GM23338 (cell line): Measurements from ENCODE around the gene CNTN5.

Experiments
- POLR2AphosphoS5 ChIP-seq: IDR thresholded peaks from 2 replicates; pipeline ENCODE4 v1.6.1; 2016; ENCODE audit warnings: antibody characterized with exemption, low read depth
- TF ChIP-seq, protein P1 (sequence below), 2 experiments: fragments of 200-600 bp in 1 of 2; sonication (generic) in 1 of 2; conservative IDR thresholded peaks; 2 replicates each; pipeline versions ENCODE4 v1.5.1 to v1.6.1; 2016 to 2017; ENCODE audit warnings: antibody characterized with exemption in 2 of 2, low read depth in 2 of 2, mild to moderate bottlenecking in 2 of 2, moderate library complexity in 1 of 2

DNA sequence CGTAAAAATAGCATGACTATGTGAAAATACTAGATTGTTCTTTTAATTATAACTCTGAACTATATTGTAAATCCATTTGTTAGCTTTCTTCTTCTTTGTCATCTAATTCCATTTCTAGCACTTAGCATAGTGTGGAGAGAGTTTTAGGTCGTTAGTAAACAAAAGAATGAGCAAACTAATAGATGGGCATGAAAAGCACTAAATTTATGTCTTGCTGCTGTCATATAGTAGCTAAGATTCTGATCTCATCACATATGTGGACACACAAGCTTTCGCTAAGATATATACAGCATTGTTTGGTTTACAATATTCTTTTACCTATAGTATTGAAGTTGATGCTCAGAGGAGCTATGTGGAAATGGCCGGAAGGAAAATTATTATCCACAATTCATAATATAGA, 370.5 kb downstream of the CNTN5 start:
- TF ChIP-seq, protein P1, sequence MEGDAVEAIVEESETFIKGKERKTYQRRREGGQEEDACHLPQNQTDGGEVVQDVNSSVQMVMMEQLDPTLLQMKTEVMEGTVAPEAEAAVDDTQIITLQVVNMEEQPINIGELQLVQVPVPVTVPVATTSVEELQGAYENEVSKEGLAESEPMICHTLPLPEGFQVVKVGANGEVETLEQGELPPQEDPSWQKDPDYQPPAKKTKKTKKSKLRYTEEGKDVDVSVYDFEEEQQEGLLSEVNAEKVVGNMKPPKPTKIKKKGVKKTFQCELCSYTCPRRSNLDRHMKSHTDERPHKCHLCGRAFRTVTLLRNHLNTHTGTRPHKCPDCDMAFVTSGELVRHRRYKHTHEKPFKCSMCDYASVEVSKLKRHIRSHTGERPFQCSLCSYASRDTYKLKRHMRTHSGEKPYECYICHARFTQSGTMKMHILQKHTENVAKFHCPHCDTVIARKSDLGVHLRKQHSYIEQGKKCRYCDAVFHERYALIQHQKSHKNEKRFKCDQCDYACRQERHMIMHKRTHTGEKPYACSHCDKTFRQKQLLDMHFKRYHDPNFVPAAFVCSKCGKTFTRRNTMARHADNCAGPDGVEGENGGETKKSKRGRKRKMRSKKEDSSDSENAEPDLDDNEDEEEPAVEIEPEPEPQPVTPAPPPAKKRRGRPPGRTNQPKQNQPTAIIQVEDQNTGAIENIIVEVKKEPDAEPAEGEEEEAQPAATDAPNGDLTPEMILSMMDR (conservative IDR thresholded peaks at IDR 0.05; ENCODE audit: low read depth in 2 of 2), result no peak
- no peak for TF ChIP-seq POLR2AphosphoS5
